Activated gamma-delta T cell (primary cell): Measurements from ENCODE around the gene RBFOX1.

Experiments used
- DNase-seq: peaks from one replicate; lab custom pipeline; 2025; lab: John Stamatoyannopoulos, UW

RBFOX1 gene

DNA sequence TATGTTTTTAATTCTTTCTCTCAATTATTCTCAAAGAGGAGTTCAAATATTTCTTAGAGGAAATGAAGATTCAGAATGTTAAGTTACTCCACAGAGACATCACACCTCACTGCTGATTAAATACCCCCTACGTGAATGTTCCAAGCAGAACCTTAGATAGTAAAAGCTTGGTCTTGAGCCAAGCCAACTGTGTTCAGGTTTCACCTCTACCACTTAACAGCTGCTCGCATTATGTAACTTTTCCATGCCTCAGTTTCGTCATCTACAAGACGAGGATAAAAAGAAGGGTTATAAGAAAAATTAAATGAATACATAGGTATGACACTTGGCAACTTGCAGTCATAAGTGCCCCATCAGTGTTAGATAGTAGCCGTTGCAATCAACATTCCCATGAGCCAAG is 356.2 kb downstream of the RBFOX1 start:
- no peak for DNase-seq

DNA sequence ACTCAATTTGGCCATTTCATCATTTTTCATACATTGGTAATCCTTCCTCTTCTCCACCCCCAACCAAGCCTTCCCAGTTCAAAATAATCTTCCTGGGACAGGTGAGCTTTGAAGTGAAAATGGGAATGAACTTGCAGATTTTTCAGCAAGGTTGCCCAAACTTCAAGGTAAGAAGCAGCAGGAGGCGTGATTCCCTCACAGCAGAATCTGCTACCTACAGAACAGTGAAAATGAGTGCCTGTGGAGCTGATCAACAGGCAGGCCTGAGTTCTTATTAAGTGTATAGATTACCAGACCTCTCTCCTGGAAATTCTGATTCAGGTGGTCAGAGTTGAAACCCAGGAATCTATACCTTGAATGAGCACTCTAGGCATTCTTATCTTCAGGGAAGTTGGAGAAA is 356.6 kb downstream of the RBFOX1 start:
- no peak for DNase-seq

DNA sequence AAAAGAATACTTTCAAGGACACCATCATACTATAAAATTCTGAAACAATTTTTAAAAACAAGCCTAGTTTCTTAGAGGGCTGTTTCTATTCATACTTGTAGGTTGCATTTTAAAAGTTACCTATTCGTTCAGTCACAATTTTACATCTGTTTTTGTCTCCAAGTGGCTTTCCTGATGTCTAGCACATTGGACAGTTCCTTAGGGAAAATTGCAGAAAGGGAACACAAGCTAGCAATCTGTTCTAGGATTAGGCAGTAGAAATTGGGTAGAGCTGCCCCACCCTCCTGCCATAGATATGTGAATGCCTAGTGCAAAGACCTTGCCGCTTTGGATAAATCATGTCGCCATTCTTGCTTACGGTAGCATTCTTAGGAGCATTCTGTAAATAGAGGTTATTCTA is 358.9 kb downstream of the RBFOX1 start:
- no peak for DNase-seq

DNA sequence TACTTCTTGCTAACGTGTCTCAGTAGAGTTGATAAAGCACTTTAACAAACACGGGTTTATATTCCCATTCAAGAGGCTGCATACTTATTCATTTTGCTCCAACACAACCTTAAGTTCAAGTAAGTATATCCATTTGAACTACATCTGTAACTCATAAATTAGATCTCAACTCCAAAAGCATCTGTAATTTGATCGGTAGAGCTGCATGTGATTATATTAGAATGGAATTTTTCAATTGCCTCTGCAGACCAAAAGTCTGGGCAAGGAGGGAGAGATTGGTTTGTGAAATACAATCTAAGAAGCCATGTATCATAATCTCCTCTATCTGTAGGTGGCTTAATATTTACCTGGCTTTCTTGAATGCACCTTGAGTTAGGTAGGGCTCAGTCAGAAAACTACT is 371.0 kb downstream of the RBFOX1 start:
- no peak for DNase-seq

GRCh38 chr16:7705885-7706284 is 373.2 kb downstream of the RBFOX1 start:
- DNase-seq, result no peak

GRCh38 chr16:7709186-7709585 is 376.5 kb downstream of the RBFOX1 start:
- DNase-seq, result no peak

DNA sequence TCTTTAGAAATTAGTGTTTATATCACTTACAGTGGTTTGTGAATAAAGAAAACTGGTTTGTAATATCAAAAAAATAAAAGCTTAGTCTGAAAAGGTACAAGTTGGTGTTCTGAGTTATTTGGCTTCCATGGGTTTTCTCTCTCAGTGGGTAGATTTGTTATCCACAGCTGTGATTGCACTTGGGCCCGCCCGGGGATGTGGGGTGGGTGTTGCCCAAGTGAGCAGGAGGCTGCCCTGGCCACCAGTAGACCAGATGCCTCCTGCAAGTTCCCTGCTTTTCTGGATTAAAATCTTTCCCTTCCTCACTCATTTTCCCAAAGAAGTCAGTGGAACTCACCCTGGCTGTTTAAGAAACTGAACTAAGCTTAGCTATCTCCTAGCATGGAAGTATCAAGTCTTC is 380.6 kb downstream of the RBFOX1 start:
- no peak for DNase-seq

- no peak for DNase-seq
Measured at GRCh38 chr16:7714775-7715174, 382.1 kb downstream of the RBFOX1 start.

- DNase-seq, result no peak
Measured at GRCh38 chr16:7716660-7717550, 384.3 kb downstream of the RBFOX1 start.

DNA sequence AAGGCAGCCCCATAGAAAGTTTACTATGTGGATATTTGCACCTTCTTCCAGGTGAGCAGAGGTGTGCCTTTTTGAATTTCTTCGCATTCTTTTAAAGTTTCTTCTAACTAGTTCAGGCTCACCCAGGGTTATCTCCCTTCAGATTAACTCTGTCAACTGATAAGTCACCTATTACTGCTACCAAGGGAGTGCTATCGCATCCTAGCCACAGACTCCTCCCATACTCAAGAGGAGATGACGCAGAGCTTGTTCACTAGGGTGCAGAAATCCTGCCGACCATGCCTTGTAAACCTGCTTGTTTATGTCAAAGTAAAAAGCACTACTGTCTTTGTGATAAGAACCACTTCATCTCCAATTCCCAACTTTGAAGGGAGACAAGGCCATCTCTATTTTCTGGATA is 390.1 kb downstream of the RBFOX1 start:
- no peak for DNase-seq

GRCh38 chr16:7731141-7731540 is 398.5 kb downstream of the RBFOX1 start:
- no peak for DNase-seq

GRCh38 chr16:7736138-7736665 is 403.6 kb downstream of the RBFOX1 start:
- no peak for DNase-seq

GRCh38 chr16:7742626-7743025 is 410.0 kb downstream of the RBFOX1 start:
- no peak for DNase-seq

DNA sequence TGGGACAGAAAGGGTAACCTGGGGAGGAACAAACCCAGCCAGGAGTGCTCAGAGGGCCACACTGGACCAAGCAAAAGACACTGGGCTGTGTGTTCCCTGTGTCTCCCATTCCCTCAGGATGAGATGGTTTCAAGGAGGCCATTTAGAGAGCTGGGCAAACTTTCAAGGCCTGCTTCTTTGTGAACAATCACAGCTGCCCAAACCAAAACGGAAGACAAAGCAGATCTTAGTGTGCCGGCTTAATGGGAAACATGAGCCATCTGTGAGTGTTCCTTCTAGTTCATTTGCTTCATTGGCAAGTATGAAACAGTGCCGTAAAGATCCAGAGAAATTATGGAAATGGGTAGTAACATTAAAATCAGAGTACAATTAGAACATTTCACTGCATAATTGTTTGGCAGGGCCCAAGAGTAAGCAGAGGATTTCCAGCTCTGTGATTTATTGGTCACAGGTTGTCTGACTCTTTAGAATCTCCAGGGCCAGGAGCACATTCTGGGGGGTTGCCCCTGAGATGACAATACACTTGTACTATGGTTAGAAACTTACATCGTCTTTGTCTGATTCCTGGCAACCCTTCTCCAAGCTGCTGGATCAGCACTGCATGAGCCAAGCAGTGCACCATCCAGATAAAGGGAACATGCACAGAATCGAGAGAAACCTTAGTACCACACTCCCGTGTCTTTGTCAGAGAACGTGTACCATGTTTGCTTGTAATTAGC is 412.1 kb downstream of the RBFOX1 start:
- DNase-seq, result no peak

DNA sequence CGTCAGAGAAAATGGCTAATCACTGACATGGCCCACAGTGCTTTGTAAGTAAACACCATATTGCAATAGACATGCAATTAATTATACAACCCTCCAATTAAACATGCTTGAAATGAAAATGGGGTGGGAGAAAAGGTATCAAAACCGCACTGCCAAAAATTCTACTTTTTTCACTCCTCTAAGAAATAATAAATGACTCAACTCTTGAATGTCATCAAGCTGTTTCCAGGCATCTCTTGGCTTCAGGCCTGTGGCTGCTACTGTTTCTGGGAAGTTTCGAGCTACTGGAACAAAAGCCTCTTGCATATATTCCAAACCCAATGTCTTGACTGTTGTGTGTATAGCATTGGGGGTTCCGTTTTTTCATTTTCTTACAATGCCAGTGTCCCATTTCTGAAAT is 412.6 kb downstream of the RBFOX1 start:
- no peak for DNase-seq

DNA sequence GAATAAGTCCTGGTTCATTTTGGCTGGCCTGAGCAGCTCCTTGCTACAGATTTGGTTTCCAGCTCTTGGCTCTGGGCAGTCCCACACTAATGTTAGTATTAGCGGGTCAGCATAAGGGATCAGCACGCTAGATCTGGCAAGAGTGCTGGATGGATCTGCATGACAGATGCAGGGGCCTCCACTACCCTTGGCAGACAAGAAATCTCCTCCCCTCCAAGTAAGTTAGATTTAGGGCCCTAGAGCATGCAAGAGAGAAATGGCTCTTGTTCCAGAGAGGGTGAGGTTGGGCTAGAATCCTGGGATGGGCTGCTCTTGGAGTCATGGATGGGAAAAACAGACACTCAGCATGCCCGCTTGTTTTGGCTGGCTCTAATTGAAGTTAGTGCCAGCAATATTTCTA is 414.3 kb downstream of the RBFOX1 start:
- DNase-seq, result no peak

DNA sequence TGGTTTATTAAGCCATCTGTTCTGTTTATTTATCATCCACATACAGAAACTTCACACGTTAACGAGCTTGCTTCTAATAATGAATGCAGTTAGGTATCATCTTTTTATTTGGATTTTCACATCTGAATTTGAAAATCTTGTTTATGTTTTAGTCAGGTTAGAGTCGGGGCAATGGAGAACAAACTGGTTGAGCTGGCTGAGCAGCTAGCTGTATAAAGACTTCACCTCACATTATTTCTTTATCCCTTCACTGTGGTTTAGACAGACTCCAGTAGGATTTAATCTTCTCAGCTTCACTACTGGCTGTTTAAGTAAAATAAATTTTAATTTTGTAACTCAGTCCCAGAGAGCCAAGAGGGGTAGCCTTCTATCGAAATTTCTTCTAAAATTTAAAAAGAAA is 415.9 kb downstream of the RBFOX1 start:
- DNase-seq, result no peak

DNA sequence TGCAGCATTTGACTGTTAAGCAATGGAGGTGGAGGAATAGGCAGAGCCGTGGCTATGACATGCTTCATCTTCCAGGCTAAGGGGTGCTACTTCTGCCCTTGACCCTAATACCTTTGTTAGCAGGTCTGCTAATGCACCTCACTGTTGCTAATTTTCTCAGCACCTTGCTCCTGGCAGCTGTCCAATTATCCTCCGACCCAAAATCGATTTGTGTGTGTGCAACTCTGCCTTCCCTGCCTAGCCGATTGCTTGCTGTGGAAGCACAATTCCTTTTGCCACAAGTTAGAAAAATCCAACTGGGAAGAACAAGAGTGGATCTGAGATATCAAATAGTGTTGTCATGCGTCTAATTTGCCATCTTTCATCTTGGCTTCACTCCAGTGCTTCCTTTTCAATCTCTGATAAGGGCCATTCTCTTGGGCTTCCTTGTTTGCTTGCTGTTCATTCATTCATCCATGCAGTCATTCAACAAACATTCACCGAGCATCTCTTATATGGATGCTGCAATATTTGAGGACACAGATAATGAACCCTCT is 422.8 kb downstream of the RBFOX1 start:
- DNase-seq, result no peak
